SU-DHL-6 (cell line): Measurements from ENCODE around the gene PHACTR2.

Experiments
- CTCF ChIP-seq: fragments of 200-600 bp; sonication (generic); IDR thresholded peaks from one replicate; pipeline ENCODE4 v1.5.1; 2017; ENCODE audit warnings: antibody characterized with exemption, mild to moderate bottlenecking, low read length, moderate library complexity; ENCODE audit not compliant: insufficient read depth, poor library complexity, severe bottlenecking
- EZH2phosphoT487 ChIP-seq: fragments of 200-600 bp; sonication (generic), shearing (Covaris generic); conservative IDR thresholded peaks from 2 replicates; pipeline ENCODE4 v1.6.1; 2018; ENCODE audit warnings: mild to moderate bottlenecking, antibody characterized with exemption, low read length, moderate library complexity, mixed read lengths

- TF ChIP-seq CTCF (no peak), EZH2phosphoT487 (no peak)
Observed at GRCh38 chr6:143843677-143843999, 165.9 kb downstream of the PHACTR2 start.
